Vagina (tissue), 2 donors: Measurements from ENCODE around the gene FMO5.
A peak's percentile ranks its signal among the peaks of the same experiment; 100 is the strongest.

ENCODE experiments used
- POLR2A ChIP-seq, 2 donors: fragments of 450-650 bp; IDR thresholded peaks; one replicate each; pipeline ENCODE4 v1.6.1; 2017; ENCODE audit warnings: antibody characterized with exemption in 2 of 2, mild to moderate bottlenecking in 2 of 2, moderate library complexity in 2 of 2
- POLR2AphosphoS5 ChIP-seq, 2 donors: sonication (generic); formaldehyde crosslinking; IDR thresholded peaks; one replicate each; pipeline ENCODE4 v1.9.0; 2017; ENCODE audit warnings: antibody characterized with exemption in 2 of 2, mild to moderate bottlenecking in 2 of 2, low read depth in 1 of 2; ENCODE audit not compliant: insufficient read depth in 1 of 2
- TF ChIP-seq, protein P1 (sequence below), 3 experiments: fragments of 450-650 bp in 2 of 3; fragments of 200-600 bp in 1 of 3; sonication (generic) in 1 of 3; IDR thresholded peaks; one replicate each; pipeline ENCODE4 v1.5.1; 2017 to 2019; ENCODE audit warnings: antibody characterized with exemption in 3 of 3, mild to moderate bottlenecking in 2 of 3, moderate library complexity in 2 of 3

DNA sequence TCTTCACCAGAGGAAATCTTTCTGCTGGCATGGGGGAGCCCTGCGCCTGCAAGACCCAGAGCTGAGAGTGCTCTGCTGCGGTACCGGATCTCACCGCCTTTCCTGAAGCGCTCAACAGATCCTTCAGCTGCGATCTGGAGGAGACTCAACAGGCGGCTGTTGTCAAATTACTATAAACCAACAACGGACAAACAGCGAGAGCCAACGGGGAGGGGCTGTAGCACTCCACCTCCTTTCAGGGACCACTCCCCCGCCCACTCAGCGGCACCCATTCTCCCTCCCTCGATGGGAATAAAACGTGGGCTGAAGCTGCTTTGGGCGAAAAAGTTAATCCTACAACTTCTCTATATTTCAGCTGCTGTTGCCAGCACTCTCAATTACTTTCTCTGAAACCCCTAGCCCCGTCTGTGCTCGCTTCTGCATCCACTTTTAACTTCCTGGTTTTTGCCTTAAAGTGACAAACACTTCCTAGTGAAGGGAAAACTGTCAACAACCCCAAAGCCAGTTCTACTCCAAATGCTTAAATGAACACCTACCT lies at the start of gene FMO5:
- TF ChIP-seq, protein P1, sequence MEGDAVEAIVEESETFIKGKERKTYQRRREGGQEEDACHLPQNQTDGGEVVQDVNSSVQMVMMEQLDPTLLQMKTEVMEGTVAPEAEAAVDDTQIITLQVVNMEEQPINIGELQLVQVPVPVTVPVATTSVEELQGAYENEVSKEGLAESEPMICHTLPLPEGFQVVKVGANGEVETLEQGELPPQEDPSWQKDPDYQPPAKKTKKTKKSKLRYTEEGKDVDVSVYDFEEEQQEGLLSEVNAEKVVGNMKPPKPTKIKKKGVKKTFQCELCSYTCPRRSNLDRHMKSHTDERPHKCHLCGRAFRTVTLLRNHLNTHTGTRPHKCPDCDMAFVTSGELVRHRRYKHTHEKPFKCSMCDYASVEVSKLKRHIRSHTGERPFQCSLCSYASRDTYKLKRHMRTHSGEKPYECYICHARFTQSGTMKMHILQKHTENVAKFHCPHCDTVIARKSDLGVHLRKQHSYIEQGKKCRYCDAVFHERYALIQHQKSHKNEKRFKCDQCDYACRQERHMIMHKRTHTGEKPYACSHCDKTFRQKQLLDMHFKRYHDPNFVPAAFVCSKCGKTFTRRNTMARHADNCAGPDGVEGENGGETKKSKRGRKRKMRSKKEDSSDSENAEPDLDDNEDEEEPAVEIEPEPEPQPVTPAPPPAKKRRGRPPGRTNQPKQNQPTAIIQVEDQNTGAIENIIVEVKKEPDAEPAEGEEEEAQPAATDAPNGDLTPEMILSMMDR (IDR thresholded peaks at IDR 0.05) = peak; percentile 19 to 31 (median 22)
- TF ChIP-seq POLR2A (IDR thresholded peaks at IDR 0.05) = no peak
- TF ChIP-seq POLR2AphosphoS5 (IDR thresholded peaks at IDR 0.05; ENCODE audit: insufficient read depth in 1 of 2, low read depth in 1 of 2) = peak; percentile 17 to 54
